Measurements from ENCODE around the gene PKHD1.

The PKHD1 gene

GRCh38 chr6:51842804-51843378, 244.5 kb downstream of the PKHD1 start:
- no peak for DNase-seq

- DNase-seq, result no peak
These were observed 245.2 kb downstream of the PKHD1 start for GRCh38 chr6:51842061-51842803.

- no peak for DNase-seq
These were observed 245.8 kb downstream of the PKHD1 start for GRCh38 chr6:51841626-51842025.

GRCh38 chr6:51839726-51840374, 247.6 kb downstream of the PKHD1 start:
- no peak for DNase-seq

DNA sequence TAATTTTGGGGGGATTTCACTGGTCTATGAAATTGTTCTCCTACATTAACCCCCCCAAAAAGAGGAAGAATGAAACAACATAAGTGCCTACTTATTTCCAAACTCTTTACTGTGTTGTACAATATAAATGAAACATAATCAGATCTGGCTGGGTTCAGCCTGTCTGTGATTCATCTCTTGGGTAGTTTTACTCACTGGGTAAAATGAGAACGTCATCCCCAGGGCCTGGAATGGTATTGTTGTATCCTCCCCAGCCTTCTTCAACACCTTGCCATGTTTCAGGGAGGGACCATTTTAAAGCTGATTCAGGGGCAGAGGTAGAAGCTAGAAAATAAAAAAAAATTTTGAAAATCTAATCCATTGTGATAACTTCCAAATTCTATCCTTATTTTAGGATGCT, 256.7 kb downstream of the PKHD1 start:
- DNase-seq, result no peak

GRCh38 chr6:51827580-51827979, 259.8 kb downstream of the PKHD1 start:
- DNase-seq, result no peak

GRCh38 chr6:51824940-51825339, 262.5 kb downstream of the PKHD1 start:
- DNase-seq, result no peak

- no peak for DNase-seq
These were observed 266.9 kb downstream of the PKHD1 start for GRCh38 chr6:51820555-51820954.

DNA sequence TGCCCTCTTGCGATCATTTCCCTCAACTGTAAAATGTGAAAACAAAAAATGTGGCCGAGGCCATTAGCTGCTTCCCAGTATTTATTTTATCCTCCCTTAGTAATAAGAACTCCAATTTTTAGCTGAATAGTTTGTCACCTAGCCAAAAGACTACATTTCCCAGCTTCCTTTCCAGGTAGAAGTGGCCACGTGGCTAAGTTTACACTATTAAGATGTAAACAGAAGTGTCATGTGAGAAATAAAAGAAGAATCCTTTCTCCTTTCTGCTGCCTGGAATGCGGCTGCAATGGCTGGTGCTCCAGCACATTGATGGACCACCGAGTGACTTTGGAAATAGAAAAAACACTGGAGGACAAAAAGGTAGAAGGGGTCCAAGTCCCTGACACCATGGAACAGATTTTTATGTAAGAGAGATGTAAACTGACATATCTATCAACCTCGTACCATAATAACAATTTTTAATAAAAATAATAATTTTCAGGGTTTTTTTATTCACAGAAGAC, 268.8 kb downstream of the PKHD1 start:
- DNase-seq, result no peak

- DNase-seq, result no peak
These were observed 269.6 kb downstream of the PKHD1 start for GRCh38 chr6:51817832-51818231.

- no peak for DNase-seq
These were observed 273.0 kb downstream of the PKHD1 start for GRCh38 chr6:51814418-51814817.

- DNase-seq, result no peak
These were observed 273.5 kb downstream of the PKHD1 start for GRCh38 chr6:51813904-51814303.

GRCh38 chr6:51812231-51812630, 275.2 kb downstream of the PKHD1 start:
- DNase-seq, result no peak

DNA sequence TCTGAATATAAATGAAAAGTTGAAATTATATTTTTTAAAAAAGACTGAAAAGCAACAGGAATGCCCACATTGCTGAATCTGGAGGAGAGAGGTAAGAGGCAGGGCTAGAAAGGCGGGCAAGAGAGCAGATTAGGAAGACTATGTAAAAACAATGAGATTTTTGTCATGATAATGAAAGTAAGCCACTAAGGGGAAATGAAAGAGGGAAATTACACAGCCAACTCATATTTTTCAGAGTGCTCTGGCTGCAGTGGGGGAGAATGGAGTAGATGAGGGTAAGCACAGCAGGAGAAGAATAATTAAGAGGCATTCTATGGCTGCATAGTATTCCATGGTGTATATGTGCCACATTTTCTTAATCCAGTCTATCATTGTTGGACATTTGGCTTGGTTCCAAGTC, 281.9 kb downstream of the PKHD1 start:
- DNase-seq, result no peak

- no peak for DNase-seq
These were observed 286.8 kb downstream of the PKHD1 start for GRCh38 chr6:51800603-51801002.

DNA sequence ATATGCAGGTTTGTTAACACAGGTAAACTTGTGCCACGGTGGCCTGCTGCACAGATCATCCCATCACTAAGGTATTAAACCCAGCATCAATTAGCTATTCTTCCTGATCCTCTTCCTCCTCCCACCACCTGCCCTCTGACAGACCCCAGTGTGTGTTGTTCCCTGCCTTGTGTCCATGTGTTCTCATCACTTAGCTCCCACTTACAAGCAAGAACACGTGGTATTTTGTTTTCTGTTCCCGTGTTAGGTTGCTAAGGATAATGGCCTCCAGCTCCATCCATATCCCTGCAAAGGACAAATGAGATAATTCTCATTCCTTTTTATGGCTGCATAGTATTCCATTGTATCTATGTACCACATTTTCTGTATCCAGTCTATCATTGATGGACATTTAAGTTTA, 294.0 kb downstream of the PKHD1 start:
- no peak for DNase-seq

DNA sequence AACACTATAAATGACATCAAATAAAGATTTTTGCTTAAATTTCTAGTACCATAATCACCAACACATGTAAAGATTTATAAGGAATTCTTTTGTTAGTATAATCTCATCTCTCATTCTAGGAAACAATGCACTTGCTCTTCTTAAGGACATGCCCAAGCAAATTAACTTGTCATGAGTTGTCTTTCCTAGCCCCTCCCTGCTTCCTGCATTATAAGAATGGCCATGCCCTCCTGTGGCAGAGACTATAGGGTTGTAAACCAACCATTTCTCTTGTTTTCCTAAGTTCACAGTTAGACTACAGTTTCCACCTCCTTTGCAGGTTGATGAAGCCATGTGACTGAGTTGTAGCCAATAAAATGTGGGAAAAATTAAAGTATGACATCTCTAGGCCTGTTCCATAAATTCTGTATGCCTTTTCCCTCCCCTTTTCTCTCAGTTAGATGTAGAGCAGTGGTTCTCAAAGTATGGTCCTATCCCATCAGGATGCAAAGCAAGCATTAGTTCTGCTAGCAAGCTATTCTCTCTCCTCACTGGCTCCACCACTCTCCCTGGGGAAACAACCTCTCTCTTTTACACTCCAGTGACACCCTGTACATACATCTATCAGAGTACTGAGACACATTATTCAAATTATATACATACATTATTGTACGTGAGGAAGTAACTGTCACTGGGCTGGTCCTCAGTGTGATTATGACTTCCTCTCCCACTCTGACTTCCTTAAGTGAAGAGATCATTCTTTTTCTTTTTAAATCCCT, 295.0 kb downstream of the PKHD1 start:
- no peak for DNase-seq

- no peak for DNase-seq
These were observed 296.5 kb downstream of the PKHD1 start for GRCh38 chr6:51790946-51791345.

- no peak for DNase-seq
These were observed 299.3 kb downstream of the PKHD1 start for GRCh38 chr6:51788121-51788520.

DNA sequence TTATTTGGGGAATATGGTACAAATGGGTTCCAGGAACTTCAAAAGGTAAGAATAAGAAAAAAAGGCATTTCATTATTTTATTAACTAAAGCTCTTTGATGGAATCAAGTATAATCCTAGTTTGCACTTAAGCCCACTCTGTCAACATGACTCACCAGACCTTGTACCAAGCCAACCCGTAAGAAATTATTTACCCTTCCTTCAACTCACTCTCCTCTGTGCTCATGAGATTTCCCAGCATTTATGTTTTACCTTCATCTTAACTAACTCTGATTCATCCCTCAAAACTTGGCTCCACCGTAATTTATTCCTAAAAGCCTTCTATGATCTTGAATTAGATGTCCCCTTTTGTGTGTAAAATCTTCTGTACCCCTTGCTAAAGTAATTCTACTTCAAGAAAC, 308.7 kb downstream of the PKHD1 start:
- DNase-seq, result no peak

GRCh38 chr6:51777618-51778017, 309.8 kb downstream of the PKHD1 start:
- DNase-seq, result no peak

DNA sequence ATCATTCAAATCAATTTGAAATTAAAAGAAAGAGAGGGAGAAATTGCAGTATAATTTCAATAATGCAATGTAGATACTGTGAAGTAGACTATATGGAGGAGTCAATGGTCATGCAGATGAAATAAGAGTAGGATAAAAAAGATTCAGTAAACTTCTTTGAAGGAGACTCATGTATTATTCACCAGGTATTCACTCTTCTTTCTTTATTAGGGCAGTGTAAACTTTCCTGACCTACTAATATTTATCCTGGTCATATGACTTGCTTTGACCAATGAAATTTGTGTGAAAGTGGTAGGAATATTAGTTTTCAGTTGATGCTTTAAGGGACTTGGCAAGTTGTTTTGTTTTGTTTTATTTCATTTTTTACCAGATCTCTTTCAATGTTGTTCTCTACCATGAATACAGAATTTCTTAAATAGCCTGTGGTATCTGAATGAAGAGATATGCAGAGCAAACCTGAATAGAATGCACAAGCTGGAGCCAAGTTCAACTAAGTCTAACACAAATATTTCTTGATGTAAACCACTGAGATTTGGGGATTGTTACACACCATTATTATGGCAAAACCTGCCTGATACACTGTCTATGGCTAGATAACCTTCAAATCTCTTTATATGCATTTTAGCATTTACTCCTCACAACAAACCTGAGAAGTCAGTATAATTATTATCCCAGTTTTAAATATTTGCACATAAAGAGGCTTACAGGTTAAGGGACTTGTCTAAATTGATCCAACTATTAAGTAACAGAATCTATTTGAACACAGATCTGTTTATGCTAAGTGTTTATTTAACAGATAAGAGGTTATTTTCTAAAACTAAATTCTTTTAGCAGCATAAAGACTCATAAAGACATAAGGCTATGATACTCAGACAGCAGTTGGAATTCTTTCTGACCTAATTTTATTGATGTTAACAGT, 311.2 kb downstream of the PKHD1 start:
- DNase-seq, result no peak

Measured in stimulated activated naive CD4-positive, alpha-beta T cell treated with Interleukin-2 at 50 U/mL for 16 hours (primary cell).